Measurements from ENCODE around the gene HEXD.

HEXD gene

DNA sequence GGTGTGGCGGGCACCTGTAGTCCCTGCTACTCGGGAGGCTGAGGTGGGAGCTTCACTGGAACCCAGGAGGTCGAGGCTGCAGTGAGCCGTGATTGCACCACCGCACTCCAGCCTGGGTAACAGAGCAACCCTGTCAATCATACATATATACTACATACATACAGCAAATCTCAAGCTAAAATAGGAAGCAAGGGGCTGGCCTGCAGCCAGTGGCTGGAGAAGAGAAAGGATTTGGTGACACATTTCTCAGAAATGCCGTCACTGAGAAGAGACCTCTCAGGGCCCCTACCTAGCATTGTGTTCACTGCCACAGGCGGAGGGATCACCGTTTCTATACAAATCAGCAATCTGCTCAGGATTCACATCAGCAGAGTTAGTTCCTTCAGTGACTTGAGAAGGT is 57.3 kb downstream of the HEXD start:
- Histone ChIP-seq H3K4me1 (ENCODE audit: insufficient read depth, low read length) (no peaks in the 10 kb centered on the region), H3K9ac (ENCODE audit: low read depth, low read length) (no peak overlapping the region), H3K27me3 (ENCODE audit: insufficient read depth, low read length, poor library complexity) (no peaks in the 10 kb centered on the region), H3K36me3 (ENCODE audit: insufficient read depth, low read length) (peaks cover 87% of the 10 kb centered on the region), H3K27ac (ENCODE audit: low read length) (no peak overlapping the region), H3K9me3 (ENCODE audit: insufficient read depth, low read length, severe bottlenecking) (no peaks in the 10 kb centered on the region), H3K4me3 (ENCODE audit: low read depth in 1 of 2, low read length in 2 of 2) (no peak overlapping the region), H3K4me2 (ENCODE audit: insufficient read depth, low read length) (no peak overlapping the region), H3K79me2 (ENCODE audit: insufficient read depth, low read length) (peaks cover 20% of the 10 kb centered on the region), H2AFZ (ENCODE audit: low read depth, low read length) (no peak overlapping the region), H4K20me1 (ENCODE audit: insufficient read depth, low read length) (peaks cover 23% of the 10 kb centered on the region; the same call in 1 of the 2 replicates)
- no peak for DNase-seq
- no peak for ATAC-seq (ENCODE audit: insufficient read depth, low read depth)
- no peak for TF ChIP-seq EZH2 (IDR thresholded peaks at IDR 0.05; ENCODE audit: borderline replicate concordance, low read depth, low read length, severe bottlenecking)
- no peak for TF ChIP-seq CTCF (IDR thresholded peaks at IDR 0.05; ENCODE audit: borderline replicate concordance, extremely low read depth, low read length, poor library complexity, severe bottlenecking)

DNA sequence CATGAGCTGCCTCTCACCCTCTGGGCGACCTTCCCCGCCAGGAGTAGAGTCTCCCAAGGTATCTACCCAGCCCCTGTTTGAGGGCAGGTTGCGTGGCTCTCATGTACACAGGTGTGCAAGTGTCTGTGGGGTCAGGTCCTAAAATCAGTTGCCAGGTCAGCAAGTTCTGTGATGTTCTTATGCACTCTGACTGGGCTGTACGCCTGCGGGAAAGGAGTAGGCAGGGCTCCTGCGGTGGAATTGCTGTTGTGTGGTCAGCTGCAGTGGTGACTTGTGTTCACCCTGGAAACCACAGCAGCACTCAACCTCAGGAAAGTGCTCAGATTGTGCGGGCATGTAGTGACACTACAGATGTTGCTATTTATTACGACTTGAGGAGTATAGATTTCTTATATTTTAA is 59.8 kb downstream of the HEXD start:
- TF ChIP-seq EZH2 (IDR thresholded peaks at IDR 0.05; ENCODE audit: borderline replicate concordance, low read depth, low read length, severe bottlenecking) (no peak), CTCF (IDR thresholded peaks at IDR 0.05; ENCODE audit: borderline replicate concordance, extremely low read depth, low read length, poor library complexity, severe bottlenecking) (no peak)
- Histone ChIP-seq H3K36me3 (ENCODE audit: insufficient read depth, low read length) (peaks cover 94% of the 10 kb centered on the region), H3K9me3 (ENCODE audit: insufficient read depth, low read length, severe bottlenecking) (no peaks in the 10 kb centered on the region), H3K4me3 (ENCODE audit: low read depth in 1 of 2, low read length in 2 of 2) (no peak overlapping the region), H4K20me1 (ENCODE audit: insufficient read depth, low read length) (peaks cover 23% of the 10 kb centered on the region; the same call in 1 of the 2 replicates), H3K27me3 (ENCODE audit: insufficient read depth, low read length, poor library complexity) (no peaks in the 10 kb centered on the region), H3K4me2 (ENCODE audit: insufficient read depth, low read length) (no peak overlapping the region), H3K4me1 (ENCODE audit: insufficient read depth, low read length) (no peaks in the 10 kb centered on the region), H3K79me2 (ENCODE audit: insufficient read depth, low read length) (peaks cover 17% of the 10 kb centered on the region), H3K9ac (ENCODE audit: low read depth, low read length) (no peak overlapping the region), H2AFZ (ENCODE audit: low read depth, low read length) (no peak overlapping the region), H3K27ac (ENCODE audit: low read length) (no peak overlapping the region)
- ATAC-seq (ENCODE audit: insufficient read depth, low read depth) (no peak), DNase-seq (no peak)

DNA sequence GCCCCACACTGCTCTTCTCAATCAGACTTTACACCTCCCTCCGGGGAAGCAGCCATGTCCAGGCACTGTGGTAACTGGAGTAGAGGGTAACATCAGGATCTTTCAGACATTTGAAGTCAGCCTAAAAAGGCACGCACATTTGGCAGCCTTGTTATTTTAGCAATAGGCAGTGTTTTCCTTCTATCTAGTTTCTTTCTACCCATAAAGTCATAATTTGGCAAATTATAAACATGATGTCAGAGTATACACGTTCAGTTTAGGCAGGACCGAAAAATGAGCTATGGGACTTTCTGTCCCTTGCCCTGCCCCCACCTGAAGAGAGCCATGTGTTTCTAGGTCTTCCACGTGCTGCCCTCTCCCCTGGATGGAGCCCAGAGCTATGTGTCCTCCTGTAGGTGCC is 61.5 kb downstream of the HEXD start:
- Histone ChIP-seq H3K36me3 (ENCODE audit: insufficient read depth, low read length) (peaks cover 97% of the 10 kb centered on the region), H3K4me1 (ENCODE audit: insufficient read depth, low read length) (no peaks in the 10 kb centered on the region), H3K27ac (ENCODE audit: low read length) (no peak overlapping the region), H3K4me3 (ENCODE audit: low read depth in 1 of 2, low read length in 2 of 2) (no peak overlapping the region), H3K27me3 (ENCODE audit: insufficient read depth, low read length, poor library complexity) (no peaks in the 10 kb centered on the region), H3K9ac (ENCODE audit: low read depth, low read length) (no peak overlapping the region), H2AFZ (ENCODE audit: low read depth, low read length) (no peak overlapping the region), H3K79me2 (ENCODE audit: insufficient read depth, low read length) (peaks cover 12% of the 10 kb centered on the region), H4K20me1 (ENCODE audit: insufficient read depth, low read length) (peaks cover 23% of the 10 kb centered on the region; the same call in 1 of the 2 replicates), H3K9me3 (ENCODE audit: insufficient read depth, low read length, severe bottlenecking) (no peaks in the 10 kb centered on the region), H3K4me2 (ENCODE audit: insufficient read depth, low read length) (no peak overlapping the region)
- DNase-seq (no peak), ATAC-seq (ENCODE audit: insufficient read depth, low read depth) (no peak)
- TF ChIP-seq EZH2 (IDR thresholded peaks at IDR 0.05; ENCODE audit: borderline replicate concordance, low read depth, low read length, severe bottlenecking) (no peak), CTCF (IDR thresholded peaks at IDR 0.05; ENCODE audit: borderline replicate concordance, extremely low read depth, low read length, poor library complexity, severe bottlenecking) (no peak)

DNA sequence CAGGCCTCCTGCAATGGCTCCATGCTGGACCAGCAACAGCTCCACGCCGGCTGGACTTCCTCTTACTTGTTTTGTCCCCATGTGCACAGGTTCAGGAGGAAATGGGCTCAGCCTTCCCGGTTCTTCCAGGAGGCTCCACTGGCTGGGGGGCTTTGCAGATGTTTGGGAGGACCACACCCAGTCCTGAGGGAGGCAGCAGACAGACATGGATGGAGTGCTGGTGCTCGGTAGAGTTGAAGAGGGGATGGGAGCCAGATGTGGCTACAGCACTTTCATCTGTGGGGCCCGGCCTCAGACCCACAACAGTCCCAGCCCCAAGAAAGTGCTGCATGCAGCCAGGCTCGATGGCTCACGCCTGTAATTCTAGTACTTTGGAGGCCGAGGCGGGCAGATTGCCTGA is 62.2 kb downstream of the HEXD start:
- Histone ChIP-seq H3K4me1 (ENCODE audit: insufficient read depth, low read length) (no peaks in the 10 kb centered on the region), H4K20me1 (ENCODE audit: insufficient read depth, low read length) (peaks cover 23% of the 10 kb centered on the region; the same call in 1 of the 2 replicates), H3K27ac (ENCODE audit: low read length) (no peak overlapping the region), H3K9me3 (ENCODE audit: insufficient read depth, low read length, severe bottlenecking) (no peaks in the 10 kb centered on the region), H3K4me2 (ENCODE audit: insufficient read depth, low read length) (no peak overlapping the region), H2AFZ (ENCODE audit: low read depth, low read length) (no peak overlapping the region), H3K79me2 (ENCODE audit: insufficient read depth, low read length) (peaks cover 8% of the 10 kb centered on the region), H3K36me3 (ENCODE audit: insufficient read depth, low read length) (peaks cover 98% of the 10 kb centered on the region), H3K9ac (ENCODE audit: low read depth, low read length) (no peak overlapping the region), H3K27me3 (ENCODE audit: insufficient read depth, low read length, poor library complexity) (no peaks in the 10 kb centered on the region), H3K4me3 (ENCODE audit: low read depth in 1 of 2, low read length in 2 of 2) (no peak overlapping the region)
- TF ChIP-seq EZH2 (IDR thresholded peaks at IDR 0.05; ENCODE audit: borderline replicate concordance, low read depth, low read length, severe bottlenecking) (no peak), CTCF (IDR thresholded peaks at IDR 0.05; ENCODE audit: borderline replicate concordance, extremely low read depth, low read length, poor library complexity, severe bottlenecking) (no peak)
- DNase-seq = no peak
- ATAC-seq (ENCODE audit: insufficient read depth, low read depth) = no peak

All from DND-41 (cell line).